H1 (cell line): ENCODE measurements around the gene CAPN2. TPM values are rescaled to one million over a fixed set of nuclear protein-coding genes. Genes with fewer than 3 reads are reported as not detected.

Source experiments
- CBX8 ChIP-seq: fragments of 300-800, 300-1000 bp; sonication (generic); IDR thresholded peaks from 2 replicates; pipeline ENCODE4 v1.7.1; 2016; ENCODE audit warnings: low read depth, low read length, borderline replicate concordance
- CHD1 ChIP-seq: IDR thresholded peaks from 2 replicates; pipeline ENCODE4 v1.6.1; 2012; ENCODE audit warnings: low read depth, low read length, improper control_type of control experiment
- CHD2 ChIP-seq: IDR thresholded peaks from 2 replicates; pipeline ENCODE4 v1.6.1; 2012; ENCODE audit warnings: low read length, improper control_type of control experiment
- CREB1 ChIP-seq: IDR thresholded peaks from 2 replicates; pipeline ENCODE4 v1.6.1; 2012; ENCODE audit warnings: inconsistent platforms
- JUND ChIP-seq: IDR thresholded peaks from 2 replicates; pipeline ENCODE4 v1.6.1; 2011; ENCODE audit warnings: mild to moderate bottlenecking, improper control_type of control experiment, low read length
- KDM1A ChIP-seq: fragments of 200-600, 300-600 bp; sonication (generic); IDR thresholded peaks from 2 replicates; pipeline ENCODE4 v1.7.1; 2016; ENCODE audit warnings: mild to moderate bottlenecking, low read length, borderline replicate concordance
- SP1 ChIP-seq: IDR thresholded peaks from 2 replicates; pipeline ENCODE4 v1.6.1; 2011; ENCODE audit warnings: low read depth, low read length
- ZNF274 ChIP-seq: IDR thresholded peaks from 2 replicates; pipeline ENCODE4 v1.7.0; 2012; ENCODE audit warnings: low read length, borderline replicate concordance; ENCODE audit errors: extremely low read depth
- polyA plus RNA-seq, 7 experiments: library from polyadenylated mRNA; depleted of rRNA in 3 of 7; stranded (reverse) in 5 of 7; unstranded in 2 of 7; fragments of >200 nt in 5 of 7; fragments of 200-250 nt in 2 of 7; gene quantifications; 1 replicate in 5 of 7; 2 replicates in 1 of 7; 4 replicates in 1 of 7; pipeline versions ENCODE4 v1.2.1 to v1.2.3, GENCODE V29; 2011 to 2013; ENCODE audit warnings: missing spikeins in 2 of 7, mixed read lengths in 2 of 7
- total RNA-seq: library from RNA; stranded (reverse); fragmentation: NEBNext Ultra II Directional; extraction: Animal tissue kit (Norgen Biotek cat#: 25700); gene quantifications from 2 replicates; pipeline ENCODE4 v1.2.1, GENCODE V29; 2021
- TF ChIP-seq, protein P1 (sequence below): IDR thresholded peaks from 2 replicates; pipeline ENCODE4 v1.6.1; 2012; ENCODE audit warnings: low read length, inconsistent platforms
- TF ChIP-seq, protein P2 (sequence below): fragments of 300-600 bp; sonication (generic); IDR thresholded peaks from 2 replicates; pipeline ENCODE4 v1.7.1; 2012; ENCODE audit warnings: low read length, moderate library complexity, mild to moderate bottlenecking, inconsistent platforms; ENCODE audit not compliant: insufficient replicate concordance

CAPN2 gene
- total and polyA plus RNA-seq, 2 of the 8 experiments (the other 6 are each of a cell fraction or from before 2014, with no cell fraction given), result 9.2 to 10.3 TPM

DNA sequence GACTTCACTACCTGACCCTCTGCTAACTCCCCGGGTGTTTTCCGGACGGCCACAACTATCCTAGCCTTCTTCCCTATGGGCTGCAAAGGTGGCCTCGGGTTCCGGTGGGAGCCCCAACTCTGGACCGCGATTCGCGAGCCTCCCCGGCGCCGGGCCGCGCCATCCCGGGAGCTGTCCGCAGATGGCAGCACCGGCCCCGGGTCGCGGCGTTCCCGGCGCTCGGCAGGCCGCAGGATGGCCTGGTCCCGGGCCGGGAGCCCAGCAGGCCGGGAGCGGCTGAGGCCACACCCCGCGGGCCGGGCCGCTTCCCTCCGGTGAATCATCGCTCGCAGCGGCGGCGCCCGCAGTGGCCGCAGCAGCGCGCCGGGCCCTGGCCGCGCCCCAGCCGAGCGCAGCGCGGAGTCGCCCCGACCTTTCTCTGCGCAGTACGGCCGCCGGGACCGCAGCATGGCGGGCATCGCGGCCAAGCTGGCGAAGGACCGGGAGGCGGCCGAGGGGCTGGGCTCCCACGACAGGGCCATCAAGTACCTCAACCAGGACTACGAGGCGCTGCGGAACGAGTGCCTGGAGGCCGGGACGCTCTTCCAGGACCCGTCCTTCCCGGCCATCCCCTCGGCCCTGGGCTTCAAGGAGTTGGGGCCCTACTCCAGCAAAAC is at the start of gene CAPN2 (continued):
- no peak for TF ChIP-seq CREB1
- TF ChIP-seq SP1, result no peak
- TF ChIP-seq CHD1, result no peak
- TF ChIP-seq CBX8, result no peak
- TF ChIP-seq, protein P1, sequence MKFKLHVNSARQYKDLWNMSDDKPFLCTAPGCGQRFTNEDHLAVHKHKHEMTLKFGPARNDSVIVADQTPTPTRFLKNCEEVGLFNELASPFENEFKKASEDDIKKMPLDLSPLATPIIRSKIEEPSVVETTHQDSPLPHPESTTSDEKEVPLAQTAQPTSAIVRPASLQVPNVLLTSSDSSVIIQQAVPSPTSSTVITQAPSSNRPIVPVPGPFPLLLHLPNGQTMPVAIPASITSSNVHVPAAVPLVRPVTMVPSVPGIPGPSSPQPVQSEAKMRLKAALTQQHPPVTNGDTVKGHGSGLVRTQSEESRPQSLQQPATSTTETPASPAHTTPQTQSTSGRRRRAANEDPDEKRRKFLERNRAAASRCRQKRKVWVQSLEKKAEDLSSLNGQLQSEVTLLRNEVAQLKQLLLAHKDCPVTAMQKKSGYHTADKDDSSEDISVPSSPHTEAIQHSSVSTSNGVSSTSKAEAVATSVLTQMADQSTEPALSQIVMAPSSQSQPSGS, result no peak
- TF ChIP-seq, protein P2, sequence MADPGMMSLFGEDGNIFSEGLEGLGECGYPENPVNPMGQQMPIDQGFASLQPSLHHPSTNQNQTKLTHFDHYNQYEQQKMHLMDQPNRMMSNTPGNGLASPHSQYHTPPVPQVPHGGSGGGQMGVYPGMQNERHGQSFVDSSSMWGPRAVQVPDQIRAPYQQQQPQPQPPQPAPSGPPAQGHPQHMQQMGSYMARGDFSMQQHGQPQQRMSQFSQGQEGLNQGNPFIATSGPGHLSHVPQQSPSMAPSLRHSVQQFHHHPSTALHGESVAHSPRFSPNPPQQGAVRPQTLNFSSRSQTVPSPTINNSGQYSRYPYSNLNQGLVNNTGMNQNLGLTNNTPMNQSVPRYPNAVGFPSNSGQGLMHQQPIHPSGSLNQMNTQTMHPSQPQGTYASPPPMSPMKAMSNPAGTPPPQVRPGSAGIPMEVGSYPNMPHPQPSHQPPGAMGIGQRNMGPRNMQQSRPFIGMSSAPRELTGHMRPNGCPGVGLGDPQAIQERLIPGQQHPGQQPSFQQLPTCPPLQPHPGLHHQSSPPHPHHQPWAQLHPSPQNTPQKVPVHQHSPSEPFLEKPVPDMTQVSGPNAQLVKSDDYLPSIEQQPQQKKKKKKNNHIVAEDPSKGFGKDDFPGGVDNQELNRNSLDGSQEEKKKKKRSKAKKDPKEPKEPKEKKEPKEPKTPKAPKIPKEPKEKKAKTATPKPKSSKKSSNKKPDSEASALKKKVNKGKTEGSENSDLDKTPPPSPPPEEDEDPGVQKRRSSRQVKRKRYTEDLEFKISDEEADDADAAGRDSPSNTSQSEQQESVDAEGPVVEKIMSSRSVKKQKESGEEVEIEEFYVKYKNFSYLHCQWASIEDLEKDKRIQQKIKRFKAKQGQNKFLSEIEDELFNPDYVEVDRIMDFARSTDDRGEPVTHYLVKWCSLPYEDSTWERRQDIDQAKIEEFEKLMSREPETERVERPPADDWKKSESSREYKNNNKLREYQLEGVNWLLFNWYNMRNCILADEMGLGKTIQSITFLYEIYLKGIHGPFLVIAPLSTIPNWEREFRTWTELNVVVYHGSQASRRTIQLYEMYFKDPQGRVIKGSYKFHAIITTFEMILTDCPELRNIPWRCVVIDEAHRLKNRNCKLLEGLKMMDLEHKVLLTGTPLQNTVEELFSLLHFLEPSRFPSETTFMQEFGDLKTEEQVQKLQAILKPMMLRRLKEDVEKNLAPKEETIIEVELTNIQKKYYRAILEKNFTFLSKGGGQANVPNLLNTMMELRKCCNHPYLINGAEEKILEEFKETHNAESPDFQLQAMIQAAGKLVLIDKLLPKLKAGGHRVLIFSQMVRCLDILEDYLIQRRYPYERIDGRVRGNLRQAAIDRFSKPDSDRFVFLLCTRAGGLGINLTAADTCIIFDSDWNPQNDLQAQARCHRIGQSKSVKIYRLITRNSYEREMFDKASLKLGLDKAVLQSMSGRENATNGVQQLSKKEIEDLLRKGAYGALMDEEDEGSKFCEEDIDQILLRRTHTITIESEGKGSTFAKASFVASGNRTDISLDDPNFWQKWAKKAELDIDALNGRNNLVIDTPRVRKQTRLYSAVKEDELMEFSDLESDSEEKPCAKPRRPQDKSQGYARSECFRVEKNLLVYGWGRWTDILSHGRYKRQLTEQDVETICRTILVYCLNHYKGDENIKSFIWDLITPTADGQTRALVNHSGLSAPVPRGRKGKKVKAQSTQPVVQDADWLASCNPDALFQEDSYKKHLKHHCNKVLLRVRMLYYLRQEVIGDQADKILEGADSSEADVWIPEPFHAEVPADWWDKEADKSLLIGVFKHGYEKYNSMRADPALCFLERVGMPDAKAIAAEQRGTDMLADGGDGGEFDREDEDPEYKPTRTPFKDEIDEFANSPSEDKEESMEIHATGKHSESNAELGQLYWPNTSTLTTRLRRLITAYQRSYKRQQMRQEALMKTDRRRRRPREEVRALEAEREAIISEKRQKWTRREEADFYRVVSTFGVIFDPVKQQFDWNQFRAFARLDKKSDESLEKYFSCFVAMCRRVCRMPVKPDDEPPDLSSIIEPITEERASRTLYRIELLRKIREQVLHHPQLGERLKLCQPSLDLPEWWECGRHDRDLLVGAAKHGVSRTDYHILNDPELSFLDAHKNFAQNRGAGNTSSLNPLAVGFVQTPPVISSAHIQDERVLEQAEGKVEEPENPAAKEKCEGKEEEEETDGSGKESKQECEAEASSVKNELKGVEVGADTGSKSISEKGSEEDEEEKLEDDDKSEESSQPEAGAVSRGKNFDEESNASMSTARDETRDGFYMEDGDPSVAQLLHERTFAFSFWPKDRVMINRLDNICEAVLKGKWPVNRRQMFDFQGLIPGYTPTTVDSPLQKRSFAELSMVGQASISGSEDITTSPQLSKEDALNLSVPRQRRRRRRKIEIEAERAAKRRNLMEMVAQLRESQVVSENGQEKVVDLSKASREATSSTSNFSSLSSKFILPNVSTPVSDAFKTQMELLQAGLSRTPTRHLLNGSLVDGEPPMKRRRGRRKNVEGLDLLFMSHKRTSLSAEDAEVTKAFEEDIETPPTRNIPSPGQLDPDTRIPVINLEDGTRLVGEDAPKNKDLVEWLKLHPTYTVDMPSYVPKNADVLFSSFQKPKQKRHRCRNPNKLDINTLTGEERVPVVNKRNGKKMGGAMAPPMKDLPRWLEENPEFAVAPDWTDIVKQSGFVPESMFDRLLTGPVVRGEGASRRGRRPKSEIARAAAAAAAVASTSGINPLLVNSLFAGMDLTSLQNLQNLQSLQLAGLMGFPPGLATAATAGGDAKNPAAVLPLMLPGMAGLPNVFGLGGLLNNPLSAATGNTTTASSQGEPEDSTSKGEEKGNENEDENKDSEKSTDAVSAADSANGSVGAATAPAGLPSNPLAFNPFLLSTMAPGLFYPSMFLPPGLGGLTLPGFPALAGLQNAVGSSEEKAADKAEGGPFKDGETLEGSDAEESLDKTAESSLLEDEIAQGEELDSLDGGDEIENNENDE, result no peak
- TF ChIP-seq JUND, result no peak
- TF ChIP-seq KDM1A, result peak; percentile 7
- TF ChIP-seq ZNF274, result no peak
- TF ChIP-seq CHD2, result no peak
